Measurements from ENCODE around the gene MAN1A2.

GRCh38 chr1:117523111-117523510 is 155.9 kb downstream of the MAN1A2 start:
- no peak for TF ChIP-seq CTCF (IDR thresholded peaks at IDR 0.05; ENCODE audit: poor library complexity)
- TF ChIP-seq EZH2 (IDR thresholded peaks at IDR 0.05; ENCODE audit: borderline replicate concordance), result no peak

Data from hepatocyte (in vitro differentiated cells).